ENCODE measurements around the gene SIN3B. TPM values are rescaled to one million over a fixed set of nuclear protein-coding genes. Genes with fewer than 3 reads are reported as not detected.

The SIN3B gene
- total RNA-seq, 2 donors from 2014 or later: 36.2 to 41.1 TPM

Other genes starting within 250 kb of the SIN3B start
- gene MED26, start 201.2 kb upstream of the SIN3B start, total RNA-seq: 10 to 100 TPM; 19.3 to 23.6 TPM
- gene SMIM7, start 169.3 kb upstream of the SIN3B start, total RNA-seq: 10 to 100 TPM; 52.9 to 53.6 TPM
- gene TMEM38A, start 168.3 kb upstream of the SIN3B start, total RNA-seq: under 1 TPM; 0.74 to 0.76 TPM
- not detected for gene NWD1, start 109.6 kb upstream of the SIN3B start, total RNA-seq
- gene F2RL3, start 59.6 kb downstream of the SIN3B start, total RNA-seq: not detected
- 1 to 10 TPM in 1 of 2 donors, under 1 TPM in 1; 0.11 to 6.5 TPM for gene CPAMD8, start 197.4 kb downstream of the SIN3B start, total RNA-seq
- gene HAUS8, start 246.1 kb downstream of the SIN3B start, total RNA-seq: 10 to 100 TPM; 26.0 to 35.2 TPM
- gene MYO9B, start 246.4 kb downstream of the SIN3B start, total RNA-seq: 100 to 1,000 TPM; 149 to 152 TPM

Data from activated T-helper 17 cell treated with anti-CD3 and anti-CD28 coated beads, Interleukin-2, amount 50 U/mL, for 72 hours (primary cell).